ENCODE results near the gene CACNA2D1.

DNA sequence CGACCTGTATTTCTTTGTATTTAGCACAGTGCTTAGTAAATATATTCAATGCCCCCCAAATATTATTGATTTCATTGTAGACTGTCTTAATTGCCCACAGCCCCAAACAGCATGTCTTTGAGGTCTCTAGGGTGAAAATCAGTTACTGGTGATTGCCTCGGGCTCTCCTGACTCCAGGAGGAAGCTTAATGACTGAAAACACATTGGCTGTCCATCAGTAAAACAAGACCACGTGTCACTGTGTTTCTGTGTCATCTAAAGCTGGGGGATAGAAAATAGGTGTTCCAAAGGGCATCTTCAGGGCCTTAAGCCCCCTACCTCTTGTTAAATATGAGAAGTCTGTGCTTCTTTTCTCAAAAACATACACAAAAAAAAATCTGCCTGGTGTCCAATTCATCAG is 67.9 kb downstream of the CACNA2D1 start:
- TF ChIP-seq, protein P1, sequence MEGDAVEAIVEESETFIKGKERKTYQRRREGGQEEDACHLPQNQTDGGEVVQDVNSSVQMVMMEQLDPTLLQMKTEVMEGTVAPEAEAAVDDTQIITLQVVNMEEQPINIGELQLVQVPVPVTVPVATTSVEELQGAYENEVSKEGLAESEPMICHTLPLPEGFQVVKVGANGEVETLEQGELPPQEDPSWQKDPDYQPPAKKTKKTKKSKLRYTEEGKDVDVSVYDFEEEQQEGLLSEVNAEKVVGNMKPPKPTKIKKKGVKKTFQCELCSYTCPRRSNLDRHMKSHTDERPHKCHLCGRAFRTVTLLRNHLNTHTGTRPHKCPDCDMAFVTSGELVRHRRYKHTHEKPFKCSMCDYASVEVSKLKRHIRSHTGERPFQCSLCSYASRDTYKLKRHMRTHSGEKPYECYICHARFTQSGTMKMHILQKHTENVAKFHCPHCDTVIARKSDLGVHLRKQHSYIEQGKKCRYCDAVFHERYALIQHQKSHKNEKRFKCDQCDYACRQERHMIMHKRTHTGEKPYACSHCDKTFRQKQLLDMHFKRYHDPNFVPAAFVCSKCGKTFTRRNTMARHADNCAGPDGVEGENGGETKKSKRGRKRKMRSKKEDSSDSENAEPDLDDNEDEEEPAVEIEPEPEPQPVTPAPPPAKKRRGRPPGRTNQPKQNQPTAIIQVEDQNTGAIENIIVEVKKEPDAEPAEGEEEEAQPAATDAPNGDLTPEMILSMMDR (IDR thresholded peaks at IDR 0.05): no peak
- no peak for TF ChIP-seq POLR2A (IDR thresholded peaks at IDR 0.05)
